Measurements from ENCODE around the gene RFTN1. TPM values are rescaled to one million over a fixed set of nuclear protein-coding genes. Genes with fewer than 3 reads are reported as not detected.

The RFTN1 gene
- polyA plus RNA-seq, 3 donors: 17.4 to 28.0 (median 27.2) TPM

DNA sequence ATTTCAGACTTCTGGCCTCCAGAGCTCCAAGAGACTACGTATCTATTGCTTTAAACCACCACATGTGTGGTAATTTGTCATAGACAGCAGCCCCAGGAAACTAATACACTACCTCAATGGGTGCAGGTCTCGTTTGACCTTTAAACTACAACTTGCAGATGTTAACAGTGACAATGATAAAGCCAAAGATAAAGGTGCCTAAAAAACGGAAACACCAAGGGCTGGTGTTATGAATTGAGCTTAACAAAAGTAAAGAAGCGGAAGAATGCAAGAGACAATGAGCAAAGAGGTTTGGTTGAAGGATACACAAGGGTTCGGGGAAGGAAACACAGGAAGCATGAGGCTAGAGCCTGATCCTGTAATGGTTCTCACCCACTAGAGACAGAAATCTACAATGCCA, 50.8 kb downstream of the RFTN1 start:
- 71% methylated on average over 1 of the region's 5 CpGs for WGBS (ENCODE audit: insufficient coverage)
- peaks cover 2% of the 10 kb centered on the region for H4K20me1 ChIP-seq (ENCODE audit: insufficient read depth, low read length)
- H3K27ac ChIP-seq (ENCODE audit: low read depth in 1 of 2, low read length in 2 of 2): no peak overlapping the region
- no peaks in the 10 kb centered on the region for H3K79me2 ChIP-seq (ENCODE audit: insufficient read depth, low read length)
- H3K27me3 ChIP-seq (ENCODE audit: control insufficient read depth in 2 of 2, insufficient read depth in 2 of 2, low read length in 2 of 2): no peaks in the 10 kb centered on the region
- no peak for DNase-seq
- no peaks in the 10 kb centered on the region for H3K9me3 ChIP-seq (replicated peaks in 1 of 2; ENCODE audit: control insufficient read depth in 1 of 2, insufficient read depth in 1 of 2, low read length in 2 of 2)
- no peak for TF ChIP-seq CTCF (IDR thresholded peaks at IDR 0.05)
- Mint-ChIP-seq H3K4me3 (no peak overlapping the region), H3K27me3 (ENCODE audit: low read depth in 3 of 3) (peaks cover 0 to 5% (median 1%) of the 10 kb centered on the region in 3 donors), H3K4me1 (peaks cover 23% of the 10 kb centered on the region), H3K36me3 (peaks cover 15 to 25% of the 10 kb centered on the region in 2 donors), H3K9me3 (peaks cover 0 to 2% (median 0%) of the 10 kb centered on the region in 7 donors), H3K27ac (no peak overlapping the region)
- peaks cover 0 to 13% of the 10 kb centered on the region in 2 donors for H3K36me3 ChIP-seq (replicated peaks in 1 of 2; ENCODE audit: control insufficient read depth in 1 of 2, insufficient read depth in 2 of 2, low read length in 2 of 2)
- no peak overlapping the region for H3K4me2 ChIP-seq (replicated peaks; ENCODE audit: extremely low read depth, low read length, poor library complexity, severe bottlenecking)
- no peak overlapping the region for H3K4me3 ChIP-seq (replicated peaks in 1 of 3; ENCODE audit: low read depth in 2 of 3, low read length in 3 of 3)
- H2AFZ ChIP-seq (ENCODE audit: insufficient read depth, low read depth, low read length, poor library complexity, severe bottlenecking): no peak overlapping the region
- H3K4me1 ChIP-seq (ENCODE audit: control insufficient read depth in 1 of 2, insufficient read depth in 2 of 2, low read length in 2 of 2): peaks cover 2 to 3% of the 10 kb centered on the region in 2 donors
- intact Hi-C loops (cut with micrococcal nuclease): no loop called here
- no peak overlapping the region for H3K9ac ChIP-seq (ENCODE audit: insufficient read depth, low read length, poor library complexity, severe bottlenecking)

- peaks cover 0 to 2% (median 0%) of the 10 kb centered on the region in 7 donors for H3K9me3 Mint-ChIP-seq
- H3K4me2 ChIP-seq (replicated peaks; ENCODE audit: extremely low read depth, low read length, poor library complexity, severe bottlenecking): no peak overlapping the region
- peaks cover 0 to 13% of the 10 kb centered on the region in 2 donors for H3K36me3 ChIP-seq (replicated peaks in 1 of 2; ENCODE audit: control insufficient read depth in 1 of 2, insufficient read depth in 2 of 2, low read length in 2 of 2)
- no peaks in the 10 kb centered on the region for H3K4me1 ChIP-seq (ENCODE audit: control insufficient read depth in 1 of 2, insufficient read depth in 2 of 2, low read length in 2 of 2)
- H4K20me1 ChIP-seq (ENCODE audit: insufficient read depth, low read length): no peaks in the 10 kb centered on the region
- WGBS (ENCODE audit: insufficient coverage): 100% methylated on average over 2 of the region's 3 CpGs
- no peaks in the 10 kb centered on the region for H3K27me3 Mint-ChIP-seq (ENCODE audit: low read depth in 3 of 3)
- no peaks in the 10 kb centered on the region for H3K9me3 ChIP-seq (replicated peaks in 1 of 2; ENCODE audit: control insufficient read depth in 1 of 2, insufficient read depth in 1 of 2, low read length in 2 of 2)
- TF ChIP-seq CTCF (IDR thresholded peaks at IDR 0.05): no peak
- no peak overlapping the region for H2AFZ ChIP-seq (ENCODE audit: insufficient read depth, low read depth, low read length, poor library complexity, severe bottlenecking)
- H3K9ac ChIP-seq (ENCODE audit: insufficient read depth, low read length, poor library complexity, severe bottlenecking): no peak overlapping the region
- H3K36me3 Mint-ChIP-seq: peaks cover 15 to 21% of the 10 kb centered on the region in 2 donors
- no peak for DNase-seq
- peaks cover 18% of the 10 kb centered on the region for H3K4me1 Mint-ChIP-seq
- H3K27me3 ChIP-seq (ENCODE audit: control insufficient read depth in 2 of 2, insufficient read depth in 2 of 2, low read length in 2 of 2): no peaks in the 10 kb centered on the region
- H3K27ac Mint-ChIP-seq: no peak overlapping the region
- H3K79me2 ChIP-seq (ENCODE audit: insufficient read depth, low read length): no peaks in the 10 kb centered on the region
- no peak overlapping the region for H3K27ac ChIP-seq (ENCODE audit: low read depth in 1 of 2, low read length in 2 of 2)
- intact Hi-C loops (cut with micrococcal nuclease): no loop called here
- no peak overlapping the region for H3K4me3 Mint-ChIP-seq
- H3K4me3 ChIP-seq (replicated peaks in 1 of 3; ENCODE audit: low read depth in 2 of 3, low read length in 3 of 3): no peak overlapping the region
Observed at GRCh38 chr3:16461463-16462245, 51.8 kb downstream of the RFTN1 start.
